Measurements from ENCODE around the gene KIF21B.

DNA sequence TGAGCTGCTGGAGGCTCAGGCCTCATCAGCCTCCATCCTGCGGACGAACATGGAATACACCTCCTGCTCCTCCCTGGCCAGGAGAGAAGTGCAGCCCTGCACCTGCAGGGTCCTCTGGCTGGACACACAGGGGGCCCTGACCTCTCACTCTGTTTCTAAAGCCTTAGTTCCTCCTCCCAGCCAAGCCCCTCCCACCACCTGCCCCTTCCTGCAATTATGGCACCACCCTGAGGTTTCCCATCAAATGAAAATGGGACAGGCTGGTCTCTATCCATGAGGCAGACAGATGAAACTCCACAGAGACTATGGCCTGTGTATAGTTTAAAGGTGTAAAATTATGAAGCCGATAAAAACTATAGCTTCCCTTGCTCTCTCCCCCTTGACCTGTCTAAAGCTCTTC is 46.1 kb upstream of the KIF21B start:
- TF ChIP-seq, protein P1, sequence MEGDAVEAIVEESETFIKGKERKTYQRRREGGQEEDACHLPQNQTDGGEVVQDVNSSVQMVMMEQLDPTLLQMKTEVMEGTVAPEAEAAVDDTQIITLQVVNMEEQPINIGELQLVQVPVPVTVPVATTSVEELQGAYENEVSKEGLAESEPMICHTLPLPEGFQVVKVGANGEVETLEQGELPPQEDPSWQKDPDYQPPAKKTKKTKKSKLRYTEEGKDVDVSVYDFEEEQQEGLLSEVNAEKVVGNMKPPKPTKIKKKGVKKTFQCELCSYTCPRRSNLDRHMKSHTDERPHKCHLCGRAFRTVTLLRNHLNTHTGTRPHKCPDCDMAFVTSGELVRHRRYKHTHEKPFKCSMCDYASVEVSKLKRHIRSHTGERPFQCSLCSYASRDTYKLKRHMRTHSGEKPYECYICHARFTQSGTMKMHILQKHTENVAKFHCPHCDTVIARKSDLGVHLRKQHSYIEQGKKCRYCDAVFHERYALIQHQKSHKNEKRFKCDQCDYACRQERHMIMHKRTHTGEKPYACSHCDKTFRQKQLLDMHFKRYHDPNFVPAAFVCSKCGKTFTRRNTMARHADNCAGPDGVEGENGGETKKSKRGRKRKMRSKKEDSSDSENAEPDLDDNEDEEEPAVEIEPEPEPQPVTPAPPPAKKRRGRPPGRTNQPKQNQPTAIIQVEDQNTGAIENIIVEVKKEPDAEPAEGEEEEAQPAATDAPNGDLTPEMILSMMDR (conservative IDR thresholded peaks at IDR 0.05): no peak
- TF ChIP-seq ZFX (IDR thresholded peaks at IDR 0.05): no peak
